Left lung (tissue), 14 donors: ENCODE measurements around the gene LMNTD2. TPM values are rescaled to one million over a fixed set of nuclear protein-coding genes. Genes with fewer than 3 reads are reported as not detected.

Source experiments
- ATAC-seq: fragments of 200-7000 bp; cut with Tn5 transposase; one replicate; pipeline ENCODE4 v1.9.1; 2020; ENCODE audit warnings: moderate library complexity
- DNase-seq, 4 donors: peaks; one replicate each; pipeline ENCODE4 v3.0.0-alpha.2; 2013 to 2020
- H3K27ac ChIP-seq, 2 donors: fragments of 200-600 bp; sonication (generic) in 1 of 2; one replicate each; pipeline versions ENCODE4 v1.5.0 to v1.8.0; 2020 to 2021
- H3K27me3 ChIP-seq, 2 donors: fragments of 200-600 bp; sonication (generic) in 1 of 2; one replicate each; pipeline versions ENCODE4 v1.5.0 to v1.8.0; 2020 to 2021
- H3K36me3 ChIP-seq, 2 donors: fragments of 200-600 bp; sonication (generic) in 1 of 2; one replicate each; pipeline versions ENCODE4 v1.5.0 to v1.8.0; 2020 to 2021
- H3K4me1 ChIP-seq, 2 donors: fragments of 200-600 bp; one replicate each; pipeline ENCODE4 v1.8.0; 2021
- H3K4me3 ChIP-seq, 2 donors: fragments of 200-600 bp; sonication (generic) in 1 of 2; one replicate each; pipeline versions ENCODE4 v1.5.0 to v1.8.0; 2020 to 2021; ENCODE audit warnings: mild to moderate bottlenecking in 1 of 2
- H3K9me3 ChIP-seq, 2 donors: fragments of 200-600 bp; sonication (generic) in 1 of 2; one replicate each; pipeline versions ENCODE4 v1.5.0 to v1.8.0; 2020 to 2021
- intact Hi-C, 2 donors: fragments of 100-400 bp; cut with DNase I; formaldehyde crosslinking; loops; one replicate each; pipeline versions ENCODE4 v1.11.2 to v1.14.2; 2022
- long read RNA-seq, 12 donors: library from polyadenylated mRNA in 2 of 12; unstranded in 2 of 12; transcript quantifications; one replicate each; pipeline ENCODE4 v2.0.0 and lab custom pipeline, GENCODE V29; 2019 to 2026
- polyA plus RNA-seq, 6 donors: library from polyadenylated mRNA; unstranded; fragments of 120-200 nt; gene quantifications; one replicate each; pipeline ENCODE4 v1.2.1, GENCODE V29; 2013; ENCODE audit not compliant: insufficient read length in 6 of 6
- total RNA-seq, 2 donors: library from RNA; stranded (reverse); fragmentation: NEBNext Ultra II Directional; extraction: Animal tissue kit (Norgen Biotek cat#: 25700); gene quantifications; one replicate each; pipeline ENCODE4 v1.2.1, GENCODE V29; 2021
- TF ChIP-seq, protein P1 (sequence below), 2 donors: fragments of 200-600 bp; sonication (generic) in 1 of 2; IDR thresholded peaks; one replicate each; pipeline versions ENCODE4 v1.5.0 to v1.8.0; 2021; ENCODE audit warnings: antibody characterized with exemption in 2 of 2
- donor health status: DM: no; HTN: yes; CAD: no.
- donor health status: DM: no; HTN: no; CAD: no.

LMNTD2 gene, protein sequence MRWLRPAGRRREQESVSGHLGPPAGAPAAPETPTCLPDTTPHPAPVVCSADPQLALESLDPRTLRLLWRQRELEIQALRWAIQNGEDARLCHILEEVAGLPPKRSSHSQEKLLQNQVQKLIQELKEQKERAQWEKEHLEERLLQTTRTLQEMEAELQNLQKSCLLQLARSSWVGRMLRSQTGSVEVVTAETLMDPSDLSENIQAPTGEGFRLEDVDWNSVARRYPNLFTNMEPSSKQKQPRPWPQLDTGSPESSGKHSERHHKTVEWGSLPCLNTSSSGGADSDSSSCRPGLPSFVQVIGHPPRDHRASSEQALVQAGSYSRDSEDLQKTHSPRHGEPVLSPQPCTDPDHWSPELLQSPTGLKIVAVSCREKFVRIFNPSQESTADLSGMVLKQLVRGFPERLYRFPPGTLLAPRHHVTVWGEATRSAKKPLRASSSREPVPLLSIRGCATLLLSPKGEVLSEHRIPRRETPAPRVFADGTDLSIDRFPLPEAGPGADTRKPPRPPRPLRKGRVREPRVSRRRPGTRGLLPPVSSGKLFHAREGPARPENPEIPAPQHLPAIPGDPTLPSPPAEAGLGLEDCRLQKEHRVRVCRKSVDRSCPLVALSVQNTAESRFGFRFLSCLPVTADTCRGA
- total RNA-seq (1 to 10 TPM; 4.1 to 4.5 TPM), polyA plus RNA-seq (1 to 10 TPM; 1.6 to 5.2 (median 2.5) TPM)
- long read RNA-seq, donor 1 = 0 reads
- long read RNA-seq, donor 2, partial matches to known transcripts = 25 of 25 reads
- long read RNA-seq, donor 2, other reads (novel, unspliced or antisense) = 0 of 25 reads
- long read RNA-seq, donor 3 = 0 reads
- long read RNA-seq, donor 4 = 0 reads
- long read RNA-seq, donor 5 = 0 reads
- long read RNA-seq, donor 6, partial matches to known transcripts = 7 of 16 reads
- long read RNA-seq, donor 6, other reads (novel, unspliced or antisense) = 9 of 16 reads
- long read RNA-seq, donor 7, partial matches to known transcripts = 27 of 27 reads
- long read RNA-seq, donor 7, other reads (novel, unspliced or antisense) = 0 of 27 reads
- long read RNA-seq, donor 8, partial matches to known transcripts = 0 of 1 reads
- long read RNA-seq, donor 8, other reads (novel, unspliced or antisense) = 0 of 1 reads
- long read RNA-seq, donor 9 = 0 reads
- long read RNA-seq, donor 10, partial matches to known transcripts = 0 of 1 reads
- long read RNA-seq, donor 10, other reads (novel, unspliced or antisense) = 1 of 1 reads
- long read RNA-seq, donor 11, partial matches to known transcripts = 81 of 81 reads
- long read RNA-seq, donor 11, other reads (novel, unspliced or antisense) = 0 of 81 reads
- long read RNA-seq, donor 12 = 0 reads

DNA sequence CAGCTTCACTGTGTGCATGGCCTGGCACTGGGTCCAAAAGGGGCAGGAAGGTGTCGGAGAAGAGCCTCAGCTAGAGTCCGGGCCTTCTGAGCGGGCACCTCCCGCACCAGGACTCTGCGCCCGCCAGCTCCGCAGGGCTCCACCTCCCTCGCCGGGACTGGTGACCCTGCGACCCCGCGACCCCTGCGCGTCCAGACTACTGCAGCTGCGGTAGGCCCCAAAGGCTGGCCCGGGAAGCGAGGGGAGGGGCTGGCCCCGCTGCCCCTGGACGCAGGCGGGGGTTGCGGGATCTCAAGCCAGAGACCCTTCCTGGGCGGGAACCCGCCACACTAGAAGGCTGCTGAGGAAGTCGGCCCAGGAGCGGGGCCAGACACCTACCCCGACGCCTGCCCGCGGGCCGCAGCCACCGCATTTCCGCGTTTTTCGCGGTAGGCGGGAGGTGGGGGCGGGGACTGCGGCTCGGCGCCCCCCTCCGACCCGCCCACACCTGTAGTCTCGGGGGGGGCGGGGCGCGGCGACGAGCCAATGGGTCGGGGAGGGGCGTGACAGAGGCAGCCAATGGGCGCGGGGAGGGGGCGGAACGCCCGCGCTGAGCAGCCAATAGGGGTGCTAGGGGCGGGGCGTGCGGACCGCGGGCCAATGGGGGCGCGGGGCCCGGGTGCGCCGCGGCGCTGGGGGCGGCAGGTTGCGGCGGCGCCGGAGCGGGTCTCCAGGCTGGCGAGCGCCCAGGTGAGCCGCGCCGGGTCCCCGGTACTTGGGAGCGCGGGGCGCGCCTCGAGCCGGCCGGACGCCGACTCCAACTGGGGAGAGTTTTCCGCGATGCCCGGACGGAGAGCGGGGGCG lies at the start of gene LMNTD2, which contains the start of gene RASSF7:
TSS of gene LMNTD2 (minus strand) at position 434 of the 843 bp plus-strand sequence. CDS start at position 412, 22 bp downstream.
TSS of gene RASSF7 (plus strand) at position 666 of the 843 bp plus-strand sequence. CDS start 799 bp downstream, outside the sequence.
- TF ChIP-seq, protein P1, sequence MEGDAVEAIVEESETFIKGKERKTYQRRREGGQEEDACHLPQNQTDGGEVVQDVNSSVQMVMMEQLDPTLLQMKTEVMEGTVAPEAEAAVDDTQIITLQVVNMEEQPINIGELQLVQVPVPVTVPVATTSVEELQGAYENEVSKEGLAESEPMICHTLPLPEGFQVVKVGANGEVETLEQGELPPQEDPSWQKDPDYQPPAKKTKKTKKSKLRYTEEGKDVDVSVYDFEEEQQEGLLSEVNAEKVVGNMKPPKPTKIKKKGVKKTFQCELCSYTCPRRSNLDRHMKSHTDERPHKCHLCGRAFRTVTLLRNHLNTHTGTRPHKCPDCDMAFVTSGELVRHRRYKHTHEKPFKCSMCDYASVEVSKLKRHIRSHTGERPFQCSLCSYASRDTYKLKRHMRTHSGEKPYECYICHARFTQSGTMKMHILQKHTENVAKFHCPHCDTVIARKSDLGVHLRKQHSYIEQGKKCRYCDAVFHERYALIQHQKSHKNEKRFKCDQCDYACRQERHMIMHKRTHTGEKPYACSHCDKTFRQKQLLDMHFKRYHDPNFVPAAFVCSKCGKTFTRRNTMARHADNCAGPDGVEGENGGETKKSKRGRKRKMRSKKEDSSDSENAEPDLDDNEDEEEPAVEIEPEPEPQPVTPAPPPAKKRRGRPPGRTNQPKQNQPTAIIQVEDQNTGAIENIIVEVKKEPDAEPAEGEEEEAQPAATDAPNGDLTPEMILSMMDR (IDR thresholded peaks at IDR 0.05) = no peak
- Histone ChIP-seq H3K36me3 (peaks cover 0 to 13% of the 10 kb centered on the region in 2 donors), H3K9me3 (no peaks in the 10 kb centered on the region), H3K27ac (peak within 1 kb of the TSS; percentile 77 to 84), H3K4me1 (peaks cover 7 to 37% of the 10 kb centered on the region in 2 donors), H3K27me3 (peaks cover 18 to 42% of the 10 kb centered on the region in 2 donors), H3K4me3 (peak within 1 kb of the TSS; percentile 84 to 89)
- peak; percentile 89 for ATAC-seq
- peak in 3 of 4 donors; percentile 87 to 95 (median 92) for DNase-seq
- intact Hi-C loops = no loop called here

DNA sequence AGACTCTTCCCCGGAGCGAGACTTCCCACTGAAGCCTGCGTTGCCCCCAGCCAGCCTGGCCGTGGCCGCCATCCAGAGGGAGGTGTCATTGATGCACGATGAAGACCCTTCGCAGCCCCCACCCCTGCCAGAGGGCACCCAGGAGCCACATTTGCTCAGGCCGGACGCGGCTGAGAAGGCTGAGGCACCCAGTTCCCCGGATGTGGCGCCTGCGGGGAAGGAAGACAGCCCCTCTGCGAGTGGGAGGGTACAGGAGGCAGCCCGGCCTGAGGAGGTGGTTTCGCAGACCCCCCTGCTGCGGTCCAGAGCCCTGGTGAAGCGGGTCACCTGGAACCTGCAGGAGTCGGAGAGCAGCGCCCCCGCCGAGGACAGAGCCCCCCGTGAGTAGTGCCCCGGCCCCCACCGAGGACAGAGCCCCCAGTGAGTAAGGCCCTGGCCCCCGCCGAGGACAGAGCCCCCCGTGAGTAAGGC lies 48.8 kb upstream of the LMNTD2 start:
- DNase-seq (peak in 1 of 4 donors; percentile 69), ATAC-seq (no peak)
- no peak overlapping the region for H3K27ac ChIP-seq
- H3K36me3 ChIP-seq = peaks cover 0 to 100% of the 10 kb centered on the region in 2 donors
- H3K4me3 ChIP-seq = no peak overlapping the region
- no peaks in the 10 kb centered on the region for H3K27me3 ChIP-seq
- no peaks in the 10 kb centered on the region for H3K9me3 ChIP-seq
- H3K4me1 ChIP-seq = peaks cover 6 to 17% of the 10 kb centered on the region in 2 donors
- TF ChIP-seq, protein P1 (IDR thresholded peaks at IDR 0.05) = no peak
- intact Hi-C loops = no loop called here

DNA sequence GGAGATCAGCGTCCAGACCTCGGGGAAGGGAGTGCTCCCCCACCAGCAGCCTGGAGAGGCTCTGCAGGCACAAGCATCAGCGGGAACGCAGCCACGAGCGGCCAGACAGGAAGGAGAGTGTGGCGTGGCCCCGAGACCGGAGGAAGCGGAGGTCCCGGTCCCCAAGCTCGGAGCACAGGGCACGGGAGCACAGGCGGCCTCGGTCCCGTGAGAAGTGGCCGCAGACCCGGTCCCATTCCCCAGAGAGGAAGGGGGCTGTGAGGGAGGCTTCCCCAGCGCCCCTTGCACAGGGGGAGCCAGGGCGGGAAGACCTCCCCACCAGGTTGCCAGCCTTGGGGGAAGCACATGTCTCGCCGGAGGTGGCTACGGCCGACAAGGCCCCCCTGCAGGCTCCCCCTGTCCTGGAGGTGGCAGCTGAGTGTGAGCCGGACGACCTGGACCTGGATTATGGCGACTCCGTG lies 48.3 kb upstream of the LMNTD2 start:
- Histone ChIP-seq H3K4me3 (no peak overlapping the region), H3K27ac (no peak overlapping the region), H3K9me3 (no peaks in the 10 kb centered on the region), H3K4me1 (peaks cover under 1 to 12% of the 10 kb centered on the region in 2 donors), H3K27me3 (no peaks in the 10 kb centered on the region), H3K36me3 (peaks cover 0 to 100% of the 10 kb centered on the region in 2 donors)
- ATAC-seq (no peak), DNase-seq (peak in 1 of 4 donors; percentile 71)
- intact Hi-C loops = no loop called here
- TF ChIP-seq, protein P1 (IDR thresholded peaks at IDR 0.05) = no peak

DNA sequence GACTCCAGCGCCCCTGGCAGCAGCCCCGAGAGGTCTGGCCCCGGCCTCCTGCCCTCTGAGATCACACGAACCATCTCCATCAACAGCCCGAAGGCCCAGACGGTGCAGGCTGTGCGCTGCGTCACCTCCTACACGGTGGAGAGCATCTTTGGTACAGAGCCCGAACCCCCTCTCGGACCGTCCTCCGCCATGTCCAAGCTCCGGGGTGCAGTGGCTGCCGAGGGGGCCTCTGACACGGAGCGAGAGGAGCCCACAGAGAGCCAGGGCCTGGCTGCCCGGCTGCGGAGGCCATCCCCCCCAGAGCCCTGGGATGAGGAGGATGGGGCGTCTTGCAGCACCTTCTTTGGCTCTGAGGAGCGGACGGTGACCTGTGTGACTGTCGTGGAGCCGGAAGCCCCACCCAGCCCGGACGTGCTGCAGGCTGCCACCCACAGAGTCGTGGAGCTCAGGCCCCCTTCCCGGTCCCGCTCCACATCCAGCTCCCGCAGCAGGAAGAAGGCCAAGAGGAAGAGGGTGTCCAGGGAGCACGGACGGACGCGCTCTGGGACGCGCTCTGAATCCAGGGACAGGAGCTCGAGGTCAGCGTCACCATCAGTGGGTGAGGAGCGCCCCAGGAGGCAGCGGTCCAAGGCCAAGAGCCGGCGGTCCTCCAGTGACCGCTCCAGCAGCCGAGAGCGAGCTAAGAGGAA lies 47.6 kb upstream of the LMNTD2 start:
- H3K4me1 ChIP-seq = peaks cover 0 to 6% of the 10 kb centered on the region in 2 donors
- no peak for ATAC-seq
- TF ChIP-seq, protein P1 (IDR thresholded peaks at IDR 0.05) = no peak
- H3K36me3 ChIP-seq = peaks cover 0 to 100% of the 10 kb centered on the region in 2 donors
- H3K4me3 ChIP-seq = no peak overlapping the region
- H3K9me3 ChIP-seq = no peaks in the 10 kb centered on the region
- intact Hi-C loops = no loop called here
- H3K27me3 ChIP-seq = no peaks in the 10 kb centered on the region
- no peak overlapping the region for H3K27ac ChIP-seq
- peak in 1 of 4 donors; percentile 76 for DNase-seq
